H1 (cell line): ENCODE results near the gene COX7B2.

ENCODE experiments used
- EP300 ChIP-seq, 2 experiments: IDR thresholded peaks; 1 replicate in 1 of 2; 2 replicates in 1 of 2; pipeline ENCODE4 v1.6.1; 2011 to 2012; ENCODE audit warnings: low read depth in 2 of 2, low read length in 2 of 2, mild to moderate bottlenecking in 2 of 2, borderline replicate concordance in 1 of 2, inconsistent platforms in 1 of 2, moderate library complexity in 1 of 2
- KDM1A ChIP-seq: fragments of 200-600, 300-600 bp; sonication (generic); IDR thresholded peaks from 2 replicates; pipeline ENCODE4 v1.7.1; 2016; ENCODE audit warnings: mild to moderate bottlenecking, low read length, borderline replicate concordance

- TF ChIP-seq KDM1A (no peak), EP300 (IDR thresholded peaks at IDR 0.05; ENCODE audit: borderline replicate concordance in 1 of 2, low read depth in 2 of 2, low read length in 2 of 2) (no peak)
Observed at GRCh38 chr4:46949822-46950221, 40.8 kb upstream of the COX7B2 start.
